ENCODE measurements around the gene PSME3IP1. TPM values are rescaled to one million over a fixed set of nuclear protein-coding genes. Genes with fewer than 3 reads are reported as not detected.

Gene PSME3IP1
- polyA plus RNA-seq, 3 donors, result 75.4 to 133 (median 78.6) TPM

GRCh38 chr16:57146040-57146647 lies 39.7 kb downstream of the PSME3IP1 start:
- DNase-seq, result no peak
- no peaks in the 10 kb centered on the region for H3K79me2 ChIP-seq (ENCODE audit: insufficient read depth, low read length)
- no peak for TF ChIP-seq CTCF (IDR thresholded peaks at IDR 0.05)
- WGBS (ENCODE audit: insufficient coverage), result 87% methylated on average over 17 of the region's 24 CpGs
- no peak overlapping the region for H3K4me3 ChIP-seq (replicated peaks in 1 of 3; ENCODE audit: low read depth in 2 of 3, low read length in 3 of 3)
- H3K27ac ChIP-seq (ENCODE audit: low read depth in 1 of 2, low read length in 2 of 2), result peak overlapping the region in 1 of 2 donors; percentile 9
- no peak overlapping the region for H3K4me2 ChIP-seq (replicated peaks; ENCODE audit: extremely low read depth, low read length, poor library complexity, severe bottlenecking)
- H3K36me3 Mint-ChIP-seq, result peaks cover 41 to 69% of the 10 kb centered on the region in 2 donors
- intact Hi-C loops (cut with micrococcal nuclease), result no loop called here
- no peak overlapping the region for H3K9ac ChIP-seq (ENCODE audit: insufficient read depth, low read length, poor library complexity, severe bottlenecking)
- no peak overlapping the region for H2AFZ ChIP-seq (ENCODE audit: insufficient read depth, low read depth, low read length, poor library complexity, severe bottlenecking)
- no peaks in the 10 kb centered on the region for H3K9me3 ChIP-seq (replicated peaks in 1 of 2; ENCODE audit: control insufficient read depth in 1 of 2, insufficient read depth in 1 of 2, low read length in 2 of 2)
- no peaks in the 10 kb centered on the region for H3K9me3 Mint-ChIP-seq
- H3K4me1 ChIP-seq (ENCODE audit: control insufficient read depth in 1 of 2, insufficient read depth in 2 of 2, low read length in 2 of 2), result peaks cover 10 to 15% of the 10 kb centered on the region in 2 donors
- H3K4me3 Mint-ChIP-seq, result no peak overlapping the region
- peaks cover 0 to 2% (median 0%) of the 10 kb centered on the region in 3 donors for H3K27me3 Mint-ChIP-seq (ENCODE audit: low read depth in 3 of 3)
- peaks cover 8% of the 10 kb centered on the region for H4K20me1 ChIP-seq (ENCODE audit: insufficient read depth, low read length)
- peak overlapping the region in 2 of 7 donors; percentile 26 to 78 for H3K27ac Mint-ChIP-seq
- no peaks in the 10 kb centered on the region for H3K27me3 ChIP-seq (ENCODE audit: control insufficient read depth in 2 of 2, insufficient read depth in 2 of 2, low read length in 2 of 2)
- H3K36me3 ChIP-seq (replicated peaks in 1 of 2; ENCODE audit: control insufficient read depth in 1 of 2, insufficient read depth in 2 of 2, low read length in 2 of 2), result peaks cover 21 to 82% of the 10 kb centered on the region in 2 donors
- H3K4me1 Mint-ChIP-seq, result peaks cover 31% of the 10 kb centered on the region

- intact Hi-C loops (cut with micrococcal nuclease), result no loop called here
- no peak for DNase-seq
- H3K27me3 Mint-ChIP-seq (ENCODE audit: low read depth in 3 of 3), result peaks cover 0 to 2% (median 0%) of the 10 kb centered on the region in 3 donors
- H3K4me3 Mint-ChIP-seq, result no peak overlapping the region
- Histone ChIP-seq H3K9ac (ENCODE audit: insufficient read depth, low read length, poor library complexity, severe bottlenecking) (no peak overlapping the region), H3K4me3 (replicated peaks in 1 of 3; ENCODE audit: low read depth in 2 of 3, low read length in 3 of 3) (no peak overlapping the region), H3K27me3 (ENCODE audit: control insufficient read depth in 2 of 2, insufficient read depth in 2 of 2, low read length in 2 of 2) (no peaks in the 10 kb centered on the region), H3K4me1 (ENCODE audit: control insufficient read depth in 1 of 2, insufficient read depth in 2 of 2, low read length in 2 of 2) (peaks cover 14 to 20% of the 10 kb centered on the region in 2 donors), H3K9me3 (replicated peaks in 1 of 2; ENCODE audit: control insufficient read depth in 1 of 2, insufficient read depth in 1 of 2, low read length in 2 of 2) (no peaks in the 10 kb centered on the region), H3K27ac (ENCODE audit: low read depth in 1 of 2, low read length in 2 of 2) (no peak overlapping the region), H3K36me3 (replicated peaks in 1 of 2; ENCODE audit: control insufficient read depth in 1 of 2, insufficient read depth in 2 of 2, low read length in 2 of 2) (peaks cover 15 to 74% of the 10 kb centered on the region in 2 donors), H2AFZ (ENCODE audit: insufficient read depth, low read depth, low read length, poor library complexity, severe bottlenecking) (no peak overlapping the region), H3K4me2 (replicated peaks; ENCODE audit: extremely low read depth, low read length, poor library complexity, severe bottlenecking) (no peak overlapping the region), H4K20me1 (ENCODE audit: insufficient read depth, low read length) (peaks cover 11% of the 10 kb centered on the region), H3K79me2 (ENCODE audit: insufficient read depth, low read length) (no peaks in the 10 kb centered on the region)
- H3K27ac Mint-ChIP-seq, result peak overlapping the region in 1 of 7 donors; percentile 50
- no peaks in the 10 kb centered on the region for H3K9me3 Mint-ChIP-seq
- TF ChIP-seq CTCF (IDR thresholded peaks at IDR 0.05), result no peak
- peaks cover 35 to 70% of the 10 kb centered on the region in 2 donors for H3K36me3 Mint-ChIP-seq
- 87% methylated on average over 12 of the region's 14 CpGs for WGBS (ENCODE audit: insufficient coverage)
- peaks cover 37% of the 10 kb centered on the region for H3K4me1 Mint-ChIP-seq
Measured at GRCh38 chr16:57145046-57146021, 40.5 kb downstream of the PSME3IP1 start.

Measured in CD14-positive monocyte (primary cell).